Skin epidermis (tissue), 12 donors: Measurements from ENCODE around the gene SELPLG.
A peak's percentile ranks its signal among the peaks of the same experiment; 100 is the strongest.
"Not testable (repeated sequence)": the region's sequence is repeated elsewhere in the genome, so short reads cannot be mapped to it uniquely, and the experiment has no call there.

ENCODE experiments used
- H3K27ac ChIP-seq, 21 experiments: fragments of 200-600 bp; sonication (generic) in 11 of 21; one replicate each; pipeline ENCODE4 v1.5.0; 2020; ENCODE audit warnings: mild to moderate bottlenecking in 3 of 21, inconsistent platforms in 2 of 21, moderate library complexity in 2 of 21
- H3K4me3 ChIP-seq, 7 experiments: fragments of 200-600 bp; sonication (generic) in 2 of 7; one replicate each; pipeline ENCODE4 v1.5.0; 2020; ENCODE audit warnings: inconsistent platforms in 2 of 7, mild to moderate bottlenecking in 2 of 7, moderate library complexity in 1 of 7

SELPLG gene, protein sequence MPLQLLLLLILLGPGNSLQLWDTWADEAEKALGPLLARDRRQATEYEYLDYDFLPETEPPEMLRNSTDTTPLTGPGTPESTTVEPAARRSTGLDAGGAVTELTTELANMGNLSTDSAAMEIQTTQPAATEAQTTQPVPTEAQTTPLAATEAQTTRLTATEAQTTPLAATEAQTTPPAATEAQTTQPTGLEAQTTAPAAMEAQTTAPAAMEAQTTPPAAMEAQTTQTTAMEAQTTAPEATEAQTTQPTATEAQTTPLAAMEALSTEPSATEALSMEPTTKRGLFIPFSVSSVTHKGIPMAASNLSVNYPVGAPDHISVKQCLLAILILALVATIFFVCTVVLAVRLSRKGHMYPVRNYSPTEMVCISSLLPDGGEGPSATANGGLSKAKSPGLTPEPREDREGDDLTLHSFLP

DNA sequence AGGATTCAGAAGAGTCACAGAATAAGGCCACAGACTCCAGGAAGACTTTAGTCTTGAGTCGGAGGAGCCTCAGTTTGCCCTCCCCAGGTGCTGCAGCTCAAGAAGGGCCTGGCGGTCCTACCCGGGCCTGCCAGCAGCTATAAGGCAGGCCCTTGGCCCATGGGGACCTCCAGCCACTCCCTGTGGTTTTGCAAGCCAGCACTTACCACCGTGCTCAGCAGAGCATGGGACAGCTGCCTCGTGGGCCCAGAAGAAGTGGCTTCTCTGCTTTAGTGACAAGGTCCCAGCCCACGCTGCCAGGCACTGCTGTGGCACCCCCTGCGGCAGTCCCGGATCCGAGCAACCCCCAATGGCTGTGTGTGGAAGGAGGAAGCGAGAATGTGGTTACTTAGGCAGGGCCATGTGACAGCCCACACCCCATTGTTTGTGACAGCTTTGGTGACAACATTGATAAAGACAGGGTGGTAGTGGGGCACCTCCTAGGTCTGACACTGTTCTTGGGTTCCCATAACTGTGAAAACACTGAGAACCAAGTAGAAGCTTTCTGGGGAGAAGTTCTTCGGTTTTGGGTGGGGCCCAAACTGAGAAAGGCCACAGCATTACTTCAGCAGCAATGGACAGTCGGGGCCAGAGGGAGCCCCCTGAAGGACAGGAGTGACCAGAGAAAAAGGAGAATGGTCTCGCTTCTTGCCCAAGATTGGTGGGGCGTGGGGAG lies at the start of gene SELPLG:
Gene SELPLG, minus strand, starts transcription at position 361 of the 715 bp plus-strand sequence. CDS start 9,587 bp downstream, outside the sequence.
- H3K4me3 ChIP-seq: peak within 1 kb of the TSS; percentile 25 to 46 (median 30)

DNA sequence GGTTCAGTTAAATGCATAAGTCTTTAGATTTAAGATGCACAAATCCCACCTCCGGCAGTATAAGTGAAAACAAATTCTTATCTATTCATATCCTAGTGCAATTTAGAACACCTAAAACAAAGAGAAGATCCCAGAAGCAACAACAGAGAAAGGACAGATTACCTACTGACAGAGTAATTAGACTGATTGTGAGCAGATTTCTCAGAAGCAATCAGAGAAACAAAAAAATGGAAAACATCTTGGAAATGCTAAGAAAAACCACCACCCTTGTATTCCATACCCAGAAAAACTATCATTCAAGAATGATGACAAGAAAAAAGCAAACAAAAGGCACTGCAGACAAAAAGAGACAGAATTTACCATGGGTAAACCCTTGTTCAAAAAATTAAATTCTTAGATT lies 47.6 kb upstream of the SELPLG start:
- H3K4me3 ChIP-seq: no peak overlapping the region
- no peak overlapping the region for H3K27ac ChIP-seq

More for the DNA sequence above, at the start of gene SELPLG:
- peak within 1 kb of the TSS; percentile 14 to 97 (median 77) for H3K27ac ChIP-seq

DNA sequence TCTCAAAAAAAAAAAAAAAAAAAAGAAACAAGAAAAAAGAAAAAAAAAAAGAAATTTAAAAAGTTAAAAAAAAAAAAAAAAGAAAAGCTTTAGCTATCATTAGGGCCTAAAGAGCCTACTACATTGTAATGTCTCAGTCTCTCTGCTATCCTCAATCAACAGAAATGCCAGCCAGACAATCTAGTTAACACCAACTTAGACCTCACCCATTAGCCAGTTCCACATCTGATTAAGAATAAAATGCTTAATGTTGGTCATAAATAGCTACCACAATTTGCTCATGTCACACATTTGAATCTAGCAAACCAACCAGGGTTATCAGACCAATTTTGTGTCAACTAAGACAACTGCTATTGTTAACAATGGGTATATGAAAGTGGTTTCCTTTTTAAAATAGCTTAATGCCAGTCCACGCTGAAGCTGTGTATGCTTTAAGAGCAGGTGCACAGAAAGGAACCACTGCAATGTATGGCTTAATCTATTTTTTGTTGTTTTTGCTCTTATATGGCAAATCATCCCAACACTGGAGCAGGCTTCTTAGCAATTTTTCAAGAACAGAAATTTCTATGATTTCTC lies 45.5 kb upstream of the SELPLG start:
- no peak overlapping the region for H3K27ac ChIP-seq
- no peak overlapping the region for H3K4me3 ChIP-seq

DNA sequence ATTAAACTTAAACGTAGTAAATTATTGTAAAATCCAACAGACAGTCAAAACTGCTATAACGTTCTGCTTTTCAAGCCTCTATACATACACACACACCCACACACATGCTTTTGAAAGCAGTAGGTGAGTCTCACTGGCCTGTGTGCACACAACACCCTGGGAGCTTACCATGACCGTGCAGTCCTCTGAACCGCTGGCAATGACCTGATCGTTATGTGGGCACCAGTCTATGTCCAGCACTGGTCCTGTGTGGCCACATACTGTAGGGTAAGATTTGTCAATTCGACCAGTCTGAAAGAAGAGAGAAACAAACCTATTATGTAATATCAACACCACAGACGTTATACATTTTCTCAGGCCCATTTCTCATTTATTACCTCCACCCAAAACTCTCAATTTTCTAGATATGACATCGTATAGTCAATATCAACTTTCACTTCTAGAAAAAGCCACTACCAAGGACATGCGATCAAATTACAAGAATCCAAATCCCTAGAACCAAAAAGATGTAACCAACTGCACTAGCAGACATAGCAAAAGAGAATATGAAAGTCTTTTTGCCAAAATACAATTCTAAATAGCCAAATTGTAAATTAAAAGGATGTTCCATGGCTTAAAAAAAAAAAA lies 44.5 kb upstream of the SELPLG start:
- no peak overlapping the region for H3K27ac ChIP-seq

DNA sequence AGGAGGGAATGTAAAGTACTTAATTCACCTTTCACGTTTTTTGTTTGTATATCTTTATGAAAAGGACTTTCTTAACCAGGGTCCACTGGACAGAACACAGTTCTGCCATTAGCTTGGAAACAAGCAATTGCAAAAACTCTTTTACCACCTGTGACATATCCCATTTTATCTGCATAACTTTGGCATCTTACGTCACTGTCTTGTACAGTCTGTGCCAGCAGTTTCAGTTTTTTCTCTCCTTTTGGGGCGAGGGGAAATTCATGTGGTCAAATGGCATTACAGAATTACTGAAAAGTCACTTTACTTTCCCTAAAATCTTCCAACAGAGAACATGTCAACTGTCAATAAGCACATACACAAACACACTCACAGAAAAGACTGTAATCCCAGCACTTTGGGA lies 43.7 kb upstream of the SELPLG start:
- H3K27ac ChIP-seq: no peak overlapping the region
- no peak overlapping the region for H3K4me3 ChIP-seq

More for the DNA sequence above, 44.5 kb upstream of the SELPLG start:
- H3K4me3 ChIP-seq: no peak overlapping the region

DNA sequence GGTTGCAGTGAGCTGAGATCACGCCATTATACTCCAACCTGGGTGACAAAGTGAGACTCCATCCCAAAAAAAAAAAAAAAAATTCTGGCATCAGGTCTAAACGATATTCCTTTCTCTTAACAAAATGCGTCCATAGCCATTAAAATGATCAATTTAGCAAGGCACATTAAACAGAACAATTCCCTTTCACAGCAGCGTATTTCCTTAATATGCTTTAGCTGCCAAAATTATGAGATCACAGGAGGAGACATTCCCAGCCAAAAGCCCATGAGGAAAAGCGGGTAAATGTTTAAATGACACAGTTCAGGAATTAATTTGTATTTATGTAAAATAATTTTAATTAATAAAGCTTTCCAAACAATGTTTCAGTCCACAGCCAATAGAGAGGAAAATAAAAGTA lies 43.0 kb upstream of the SELPLG start:
- Histone ChIP-seq H3K4me3 (no peak overlapping the region), H3K27ac (peak overlapping the region in 1 of 21 experiments; percentile 12)

DNA sequence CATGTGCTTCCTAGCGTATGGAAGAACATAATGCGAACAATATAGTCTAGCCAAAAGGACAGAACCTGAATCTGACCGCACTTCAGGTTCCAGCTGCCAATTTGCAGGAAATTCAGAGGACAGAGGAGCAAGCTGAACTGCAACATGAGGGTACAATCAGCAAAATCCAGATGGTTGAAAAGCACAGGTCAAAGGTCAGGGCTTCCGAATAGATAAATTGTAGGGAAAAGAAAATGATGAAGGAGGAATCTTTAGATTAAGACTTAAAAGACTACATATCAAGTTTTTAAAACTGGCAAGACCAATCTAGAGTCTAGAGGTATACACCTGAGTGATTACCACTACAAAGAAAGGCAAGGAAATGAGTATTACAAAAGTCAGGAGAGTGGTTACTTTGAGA lies 42.1 kb upstream of the SELPLG start:
- no peak overlapping the region for H3K4me3 ChIP-seq
- H3K27ac ChIP-seq: no peak overlapping the region

DNA sequence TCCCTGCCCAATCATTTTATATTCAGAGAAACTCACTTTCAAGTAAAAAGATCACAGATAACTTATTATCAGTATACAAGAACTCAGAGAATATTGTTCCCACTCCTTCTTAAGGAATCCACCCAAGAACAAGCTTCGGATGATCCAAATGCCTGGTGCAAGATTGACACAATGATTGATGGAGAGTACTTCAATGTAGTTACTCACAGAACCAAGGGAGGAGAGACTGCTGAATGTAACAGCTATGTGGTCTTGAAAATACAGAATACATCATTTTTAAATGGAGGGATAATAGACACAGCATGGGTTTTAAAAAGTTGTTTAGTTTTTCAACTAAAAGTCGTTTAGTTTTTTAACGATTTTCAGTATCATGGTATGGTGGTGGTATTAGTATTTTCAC lies 38.4 kb upstream of the SELPLG start:
- Histone ChIP-seq H3K4me3 (no peak overlapping the region), H3K27ac (no peak overlapping the region)

DNA sequence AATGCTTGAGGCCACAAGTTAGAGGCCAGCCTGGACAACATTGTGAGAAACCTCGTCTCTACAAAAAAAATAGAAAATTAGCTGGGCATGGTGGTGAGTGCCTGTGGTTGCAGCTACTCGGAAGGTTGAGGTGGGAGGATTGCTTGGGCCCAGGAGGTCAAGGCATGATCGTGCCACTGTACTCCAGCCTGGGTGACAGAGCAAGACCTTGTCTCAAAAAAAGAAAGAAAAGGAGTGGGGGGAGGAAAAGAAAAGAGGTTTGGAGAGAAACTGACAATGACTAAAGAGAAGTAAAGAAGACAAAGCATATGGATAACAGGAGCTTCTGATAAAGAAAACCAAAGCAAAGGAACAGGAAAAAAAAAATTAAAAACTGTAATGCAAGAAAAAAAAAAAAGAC lies 37.4 kb upstream of the SELPLG start:
- H3K27ac ChIP-seq: no peak overlapping the region
- no peak overlapping the region for H3K4me3 ChIP-seq

DNA sequence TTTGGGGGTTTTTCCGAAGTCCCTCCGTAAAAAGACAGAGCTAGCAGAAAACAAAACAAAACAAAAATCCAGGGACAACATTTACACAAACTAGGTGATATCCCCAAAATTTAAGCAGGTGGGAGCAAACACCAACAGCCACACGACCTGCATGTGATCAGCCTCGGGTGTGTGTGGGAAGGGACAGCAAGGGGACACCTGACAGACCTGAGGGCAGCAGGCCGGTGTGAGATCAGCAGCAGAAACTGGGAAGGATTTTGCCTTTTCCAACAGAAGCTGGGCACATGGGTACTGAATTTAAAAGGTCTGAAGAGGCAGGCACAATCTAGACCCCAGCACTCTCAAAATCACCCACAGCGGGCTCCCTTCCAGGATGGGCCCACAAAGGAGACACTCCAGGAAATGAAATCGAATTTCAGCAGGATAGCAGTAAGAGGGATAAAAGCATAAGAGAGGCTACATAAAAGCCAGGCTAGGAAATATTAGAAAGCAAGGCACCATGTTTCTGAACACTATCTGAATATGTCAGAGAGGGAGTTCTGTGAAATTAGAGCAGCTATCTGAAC lies 36.5 kb upstream of the SELPLG start:
- Histone ChIP-seq H3K27ac (peak overlapping the region in 1 of 21 experiments; percentile 18), H3K4me3 (no peak overlapping the region)

DNA sequence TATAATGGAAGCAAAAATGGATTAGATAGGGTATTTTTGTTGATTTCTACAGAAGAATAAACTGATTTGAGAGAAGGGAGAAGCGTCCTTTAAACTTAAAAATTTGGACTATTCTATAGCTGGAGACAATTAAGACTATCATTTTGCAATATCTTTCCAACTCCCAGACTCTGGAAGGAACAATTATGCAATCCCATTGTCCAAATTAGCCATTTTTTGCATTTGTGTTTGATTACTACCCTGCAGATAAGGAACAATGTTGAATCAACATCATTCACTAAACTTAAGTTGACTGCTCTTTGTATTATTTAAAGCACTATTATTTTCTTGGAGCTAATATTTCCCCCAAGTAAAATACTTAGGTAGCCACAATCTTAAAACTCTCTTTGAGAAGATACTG lies 34.8 kb upstream of the SELPLG start:
- Histone ChIP-seq H3K4me3 (no peak overlapping the region), H3K27ac (peak overlapping the region in 8 of 21 experiments; percentile 19 to 66 (median 44))

DNA sequence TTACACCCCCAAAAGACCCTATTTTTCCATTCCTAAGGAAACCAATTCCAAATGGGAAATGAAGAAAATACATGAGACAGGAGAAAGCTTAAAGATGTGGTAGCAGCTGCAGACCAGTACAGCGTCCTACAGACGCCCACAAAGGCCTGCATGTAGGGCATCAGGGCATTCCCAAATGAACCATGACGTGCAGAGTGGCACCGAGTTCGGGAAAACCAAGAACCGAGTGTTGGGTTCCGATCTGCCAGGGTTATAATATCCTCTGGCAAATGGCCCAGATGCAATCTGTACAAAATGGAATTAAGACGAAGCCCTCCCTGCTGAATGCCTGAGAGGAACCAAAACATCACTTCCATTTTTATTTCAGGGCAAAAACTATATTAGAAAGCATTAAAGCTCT lies 34.4 kb upstream of the SELPLG start:
- Histone ChIP-seq H3K27ac (peak overlapping the region in 12 of 21 experiments; percentile 1 to 66 (median 33)), H3K4me3 (no peak overlapping the region)

DNA sequence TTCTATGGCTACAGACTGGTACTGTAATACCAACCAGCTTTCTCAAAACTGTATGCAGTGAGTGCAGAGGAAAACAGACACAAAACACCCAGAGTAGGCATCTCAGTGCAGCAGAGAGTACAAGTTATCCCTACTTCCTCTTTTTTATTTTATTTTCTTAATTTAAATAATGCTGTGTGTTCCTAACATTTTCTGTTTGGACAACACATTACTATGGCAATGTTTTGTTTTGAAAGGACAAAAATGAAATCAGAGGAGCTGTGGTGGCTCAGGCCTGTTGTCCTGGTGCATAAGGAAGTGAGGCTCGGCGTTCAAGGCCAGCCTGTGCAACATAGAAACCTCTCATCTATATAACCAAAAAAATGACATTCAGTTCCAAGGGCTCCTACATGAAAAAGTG lies 33.7 kb upstream of the SELPLG start:
- Histone ChIP-seq H3K27ac (peak overlapping the region in 11 of 21 experiments; percentile 1 to 66 (median 42)), H3K4me3 (no peak overlapping the region)

DNA sequence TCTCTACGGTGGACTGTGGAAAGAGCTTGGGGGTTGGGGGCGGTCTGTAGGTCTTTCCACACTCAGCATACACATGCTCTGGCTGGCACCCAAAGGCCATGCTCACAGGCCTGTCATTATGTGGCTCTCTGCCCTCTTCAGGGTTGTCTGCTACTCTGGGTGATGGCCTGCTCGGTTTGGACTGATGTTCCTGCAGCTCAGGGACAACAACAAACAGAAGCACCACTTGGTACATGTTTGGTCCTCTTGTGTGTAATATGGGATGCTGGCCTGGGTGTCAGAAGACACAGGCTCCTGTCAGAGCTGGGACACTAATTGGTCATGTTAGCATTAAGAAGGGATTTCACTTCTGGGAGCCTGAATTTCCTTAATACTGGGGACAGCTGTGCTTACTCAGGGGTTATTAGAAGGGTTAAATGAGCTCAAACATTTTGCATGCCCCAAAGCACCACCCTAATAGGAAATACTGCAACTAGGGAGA lies 32.7 kb upstream of the SELPLG start:
- no peak overlapping the region for H3K4me3 ChIP-seq
- H3K27ac ChIP-seq: peak overlapping the region in 7 of 21 experiments; percentile 20 to 81 (median 60)

DNA sequence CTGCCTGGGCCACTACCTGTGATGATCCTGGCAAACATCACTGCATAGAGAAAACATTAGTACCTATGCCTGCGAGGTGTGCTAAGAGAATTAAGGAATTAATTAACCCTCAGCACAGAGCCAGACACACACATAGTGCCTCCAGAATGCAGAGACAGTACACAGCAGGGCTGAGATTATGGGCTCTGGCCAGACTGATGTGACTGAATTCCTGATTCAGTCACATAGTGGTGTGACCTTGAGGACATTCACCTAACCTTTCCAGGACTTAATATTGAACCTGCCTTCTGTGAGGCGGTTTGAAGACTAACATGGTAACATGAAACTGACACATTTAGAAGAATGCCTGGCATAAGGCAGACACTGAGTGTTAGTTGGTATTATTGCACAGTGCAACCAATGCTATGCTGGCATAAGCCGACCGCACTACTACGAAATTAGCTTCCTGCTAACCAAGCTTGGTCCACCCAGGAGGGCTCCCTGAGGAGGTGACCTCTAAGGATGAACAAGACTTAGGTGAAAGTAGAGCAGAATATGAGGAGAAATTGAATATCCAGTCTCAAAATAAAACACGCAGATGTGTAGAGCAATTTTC lies 32.0 kb upstream of the SELPLG start:
- peak overlapping the region in 17 of 21 experiments; percentile 11 to 82 (median 56) for H3K27ac ChIP-seq
- H3K4me3 ChIP-seq: no peak overlapping the region

DNA sequence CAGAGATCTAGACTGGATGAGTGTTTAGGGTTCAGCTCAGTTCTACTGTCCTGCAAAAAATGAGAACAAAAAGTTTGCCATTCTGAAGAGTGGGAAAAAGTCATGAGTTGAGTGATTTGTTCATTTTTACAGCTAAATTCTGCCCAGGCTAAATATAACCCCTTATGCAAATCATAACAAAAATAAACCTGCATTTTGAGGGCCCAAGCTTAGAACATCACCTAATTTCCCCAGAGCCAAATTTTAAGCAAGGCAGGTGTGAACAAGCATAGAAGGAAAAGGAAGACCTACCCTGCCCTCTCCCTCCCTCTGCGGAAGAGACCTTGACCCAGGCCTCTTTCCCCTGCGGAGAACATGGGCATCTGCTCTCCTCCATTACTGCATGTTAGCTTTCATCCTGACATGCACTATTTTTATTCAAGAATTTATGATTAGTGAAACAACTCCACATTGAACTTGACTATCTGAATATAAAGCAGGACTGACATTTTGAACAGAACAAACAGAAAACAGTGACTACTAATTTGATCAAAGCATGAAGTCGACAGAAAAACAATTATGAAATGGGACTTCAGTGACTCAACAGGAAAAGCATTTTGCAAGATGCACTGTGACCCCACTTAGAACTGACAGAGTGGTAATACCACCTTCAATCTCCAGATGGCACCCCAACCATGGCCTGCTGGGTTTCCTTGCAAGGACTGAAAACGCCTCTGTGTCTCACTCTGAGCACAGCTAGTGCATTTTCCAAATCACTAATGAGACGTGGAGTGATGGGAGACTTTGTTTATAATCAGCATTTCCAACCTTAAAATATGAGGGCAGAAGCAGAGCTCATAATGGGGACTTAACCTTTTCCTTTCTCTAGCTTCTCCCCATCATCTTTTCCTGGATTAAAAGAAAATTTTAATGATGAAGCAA lies 30.9 kb upstream of the SELPLG start:
- Histone ChIP-seq H3K4me3 (no peak overlapping the region), H3K27ac (peak overlapping the region in 20 of 21 experiments; percentile 25 to 91 (median 70))

DNA sequence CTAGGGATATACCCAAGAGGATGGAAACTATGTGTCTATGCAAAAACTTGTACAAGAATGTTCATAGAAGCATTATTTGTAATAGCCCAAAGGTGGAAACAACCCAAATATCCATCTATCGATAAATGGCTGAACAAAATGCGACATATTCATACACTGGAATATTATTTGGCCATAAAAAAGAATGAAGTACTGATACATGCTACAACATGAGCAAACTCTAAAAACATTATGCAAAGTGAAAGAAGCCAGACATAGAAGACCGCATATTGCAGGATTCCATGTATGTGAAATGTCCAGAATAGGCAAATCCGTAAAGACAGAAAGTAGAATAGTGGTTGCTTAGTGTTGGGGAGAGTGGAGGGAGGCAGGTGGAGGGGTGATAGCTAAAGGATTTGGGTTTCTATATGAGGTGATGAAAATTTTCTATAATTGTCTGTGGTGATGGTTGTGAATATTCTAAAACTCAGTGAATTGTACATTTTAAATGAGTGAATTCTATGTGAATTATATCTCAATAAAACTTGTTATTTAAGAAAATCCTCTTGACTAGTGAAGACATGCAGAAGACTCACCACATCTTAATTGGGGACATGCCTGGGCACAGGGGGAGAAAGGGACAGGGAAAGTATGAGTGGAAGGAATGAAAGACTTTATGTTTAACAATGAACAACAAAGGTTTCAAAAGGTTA lies 29.8 kb upstream of the SELPLG start:
- no peak overlapping the region for H3K4me3 ChIP-seq
- peak overlapping the region in 19 of 21 experiments; percentile 25 to 91 (median 70) for H3K27ac ChIP-seq

DNA sequence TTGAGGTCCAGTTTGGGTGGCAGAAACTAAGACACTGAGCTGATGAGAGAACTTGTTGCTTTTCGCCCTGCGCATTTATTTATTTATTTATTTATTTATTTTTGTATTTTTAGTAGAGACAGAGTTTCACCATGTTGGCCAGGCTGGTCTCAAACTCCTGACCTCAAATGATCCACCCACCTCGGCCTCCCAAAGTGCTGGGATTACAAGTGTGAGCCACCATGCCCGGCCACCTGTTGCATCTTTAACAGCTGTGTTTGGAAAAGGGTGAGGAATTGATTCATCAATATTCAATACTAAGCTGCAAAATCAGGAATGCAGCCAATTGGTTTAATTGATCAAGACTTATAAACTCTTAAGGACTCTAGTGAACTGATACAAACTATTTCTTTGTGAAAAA lies 24.4 kb upstream of the SELPLG start:
- H3K27ac ChIP-seq, H3K4me3 ChIP-seq: not testable (repeated sequence)
